ENCODE results near the gene SFRP4.

Gene SFRP4

DNA sequence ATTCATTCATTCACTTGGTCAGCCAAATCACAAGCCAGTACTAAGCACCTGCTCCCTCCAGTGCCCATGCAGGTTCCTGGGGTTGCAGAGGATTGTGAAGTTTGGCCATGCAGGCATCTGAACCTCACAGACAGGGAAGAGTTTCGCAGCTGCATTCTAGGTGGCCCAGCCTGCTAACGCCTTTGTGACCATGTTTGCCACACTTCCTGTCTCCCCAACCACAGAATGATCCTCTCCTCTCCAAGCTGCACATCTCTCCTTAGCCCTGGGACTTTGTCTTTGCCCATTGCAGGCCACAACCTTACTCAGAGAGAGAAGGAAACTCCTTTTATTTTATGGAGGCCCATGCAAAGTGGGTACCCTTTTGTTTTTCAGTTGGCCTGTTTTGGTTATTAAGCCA, 35.6 kb upstream of the SFRP4 start:
- Histone ChIP-seq H3K4me3 (ENCODE audit: insufficient read length, low read depth) (no peak overlapping the region), H3K36me3 (ENCODE audit: insufficient read depth, insufficient read length, low read length) (peaks cover 33% of the 10 kb centered on the region), H3K27me3 (ENCODE audit: insufficient read depth, insufficient read length) (no peaks in the 10 kb centered on the region), H3K4me1 (ENCODE audit: insufficient read depth, insufficient read length) (no peaks in the 10 kb centered on the region), H3K9me3 (ENCODE audit: insufficient read depth, low read length) (no peaks in the 10 kb centered on the region), H3K9ac (ENCODE audit: insufficient read length, low read depth) (no peak overlapping the region)
- DNase-seq (ENCODE audit: low read depth, low spot score) = no peak
- no peak for TF ChIP-seq SUZ12 (IDR thresholded peaks at IDR 0.05; ENCODE audit: extremely low read depth, insufficient read depth, insufficient read length)
- no peak for TF ChIP-seq ZNF274 (IDR thresholded peaks at IDR 0.05; ENCODE audit: low read depth, low read length)
- no peak for TF ChIP-seq YY1 (IDR thresholded peaks at IDR 0.05; ENCODE audit: insufficient read depth, insufficient read length)

DNA sequence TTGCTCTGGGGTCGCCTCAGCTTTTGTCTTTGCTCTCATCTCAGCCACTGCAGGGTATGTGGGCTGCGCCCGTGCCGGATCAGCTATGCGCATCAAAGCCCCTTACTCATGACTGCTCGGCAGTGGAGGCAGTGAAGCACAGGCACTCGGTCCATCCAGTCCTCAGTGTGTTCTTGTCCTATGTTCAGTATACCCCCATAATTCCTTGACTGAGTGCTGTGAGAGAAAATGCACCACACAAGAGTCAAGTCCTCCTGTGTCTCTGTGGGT, 31.3 kb upstream of the SFRP4 start:
- no peak overlapping the region for H3K9ac ChIP-seq (ENCODE audit: insufficient read length, low read depth)
- H3K4me1 ChIP-seq (ENCODE audit: insufficient read depth, insufficient read length) = no peaks in the 10 kb centered on the region
- H3K27me3 ChIP-seq (ENCODE audit: insufficient read depth, insufficient read length) = no peaks in the 10 kb centered on the region
- peaks cover 31% of the 10 kb centered on the region for H3K36me3 ChIP-seq (ENCODE audit: insufficient read depth, insufficient read length, low read length)
- no peaks in the 10 kb centered on the region for H3K9me3 ChIP-seq (ENCODE audit: insufficient read depth, low read length)
- no peak overlapping the region for H3K4me3 ChIP-seq (ENCODE audit: insufficient read length, low read depth)
- no peak for TF ChIP-seq ZNF274 (IDR thresholded peaks at IDR 0.05; ENCODE audit: low read depth, low read length)
- no peak for TF ChIP-seq SUZ12 (IDR thresholded peaks at IDR 0.05; ENCODE audit: extremely low read depth, insufficient read depth, insufficient read length)
- no peak for TF ChIP-seq YY1 (IDR thresholded peaks at IDR 0.05; ENCODE audit: insufficient read depth, insufficient read length)
- DNase-seq (ENCODE audit: low read depth, low spot score) = no peak

DNA sequence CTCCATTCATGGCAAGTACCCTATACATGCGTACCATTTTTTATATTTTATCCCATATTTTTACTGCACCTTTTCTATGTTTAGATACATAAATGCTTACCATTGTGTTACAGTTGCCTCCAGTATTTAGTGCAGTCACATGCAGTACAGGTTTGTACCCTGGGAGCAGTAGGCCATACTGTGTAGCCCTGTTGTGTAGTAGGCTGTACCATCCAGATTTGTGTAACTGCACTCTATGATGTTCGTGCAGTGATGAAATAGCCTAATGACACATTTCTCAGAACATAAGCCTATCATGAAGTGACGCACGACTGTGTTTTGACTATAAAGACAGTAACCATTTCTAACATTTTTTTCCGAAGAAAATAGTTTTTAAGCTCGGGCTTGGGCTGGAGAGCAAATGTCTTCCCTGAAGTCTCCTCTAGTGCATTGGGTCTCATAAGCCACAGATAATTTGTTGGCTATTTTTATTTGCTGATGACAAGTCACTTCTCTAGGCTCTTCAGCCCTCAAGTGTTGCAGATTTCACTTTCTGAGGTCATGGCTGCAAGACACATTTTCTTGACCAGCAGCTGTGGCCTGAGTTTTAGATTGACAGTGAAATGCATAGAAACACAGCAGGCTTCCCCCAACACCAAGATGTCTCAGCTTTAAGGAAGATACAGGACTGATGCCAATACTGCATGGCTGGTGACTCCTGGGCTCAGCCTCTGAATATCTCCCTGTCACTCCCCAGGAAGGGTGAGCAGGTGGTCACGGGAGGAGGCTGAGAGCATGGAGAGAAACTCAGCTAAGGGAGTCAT, 30.7 kb upstream of the SFRP4 start:
- DNase-seq (ENCODE audit: low read depth, low spot score) = no peak
- Histone ChIP-seq H3K36me3 (ENCODE audit: insufficient read depth, insufficient read length, low read length) (peaks cover 30% of the 10 kb centered on the region), H3K4me1 (ENCODE audit: insufficient read depth, insufficient read length) (no peaks in the 10 kb centered on the region), H3K9ac (ENCODE audit: insufficient read length, low read depth) (no peak overlapping the region), H3K4me3 (ENCODE audit: insufficient read length, low read depth) (no peak overlapping the region), H3K9me3 (ENCODE audit: insufficient read depth, low read length) (no peaks in the 10 kb centered on the region), H3K27me3 (ENCODE audit: insufficient read depth, insufficient read length) (no peaks in the 10 kb centered on the region)
- no peak for TF ChIP-seq ZNF274 (IDR thresholded peaks at IDR 0.05; ENCODE audit: low read depth, low read length)
- TF ChIP-seq YY1 (IDR thresholded peaks at IDR 0.05; ENCODE audit: insufficient read depth, insufficient read length) = no peak
- TF ChIP-seq SUZ12 (IDR thresholded peaks at IDR 0.05; ENCODE audit: extremely low read depth, insufficient read depth, insufficient read length) = no peak

DNA sequence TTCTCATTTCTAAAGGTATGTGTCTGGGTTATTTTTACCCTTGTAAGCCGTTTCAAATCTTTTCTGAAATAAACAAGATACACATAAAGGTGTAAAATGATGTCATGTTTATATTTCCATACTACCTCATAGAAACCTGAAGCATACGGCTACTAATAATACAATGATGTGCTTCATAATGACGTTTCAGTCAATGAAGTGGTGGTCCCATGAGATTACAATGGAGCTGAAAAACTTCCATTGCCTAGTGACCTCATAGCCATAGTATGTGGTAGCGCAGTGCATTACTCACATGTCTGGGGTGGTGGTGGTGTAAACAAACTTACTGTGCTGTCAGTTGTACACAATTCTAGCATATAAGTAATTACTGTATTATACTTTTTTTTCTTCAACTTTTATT, 28.7 kb upstream of the SFRP4 start:
- Histone ChIP-seq H3K4me3 (ENCODE audit: insufficient read length, low read depth) (no peak overlapping the region), H3K9me3 (ENCODE audit: insufficient read depth, low read length) (no peaks in the 10 kb centered on the region), H3K27me3 (ENCODE audit: insufficient read depth, insufficient read length) (no peaks in the 10 kb centered on the region), H3K36me3 (ENCODE audit: insufficient read depth, insufficient read length, low read length) (peaks cover 17% of the 10 kb centered on the region), H3K4me1 (ENCODE audit: insufficient read depth, insufficient read length) (no peaks in the 10 kb centered on the region), H3K9ac (ENCODE audit: insufficient read length, low read depth) (no peak overlapping the region)
- DNase-seq (ENCODE audit: low read depth, low spot score) = no peak
- no peak for TF ChIP-seq ZNF274 (IDR thresholded peaks at IDR 0.05; ENCODE audit: low read depth, low read length)
- no peak for TF ChIP-seq SUZ12 (IDR thresholded peaks at IDR 0.05; ENCODE audit: extremely low read depth, insufficient read depth, insufficient read length)
- no peak for TF ChIP-seq YY1 (IDR thresholded peaks at IDR 0.05; ENCODE audit: insufficient read depth, insufficient read length)

DNA sequence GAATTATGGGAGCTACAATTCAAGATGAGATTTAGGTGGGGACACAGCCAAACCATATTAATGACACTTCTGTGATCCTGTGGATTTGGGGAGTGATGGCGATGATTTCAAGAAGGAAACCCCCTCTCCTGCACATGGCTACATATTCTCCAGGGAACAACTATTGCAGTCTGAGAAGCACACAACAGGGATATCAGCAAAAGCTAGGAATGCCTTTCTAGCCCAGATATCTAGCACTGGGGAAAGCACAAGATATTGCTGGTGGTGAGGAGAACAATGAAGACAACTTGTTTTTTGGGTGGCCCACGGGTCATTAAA, 28.1 kb upstream of the SFRP4 start:
- TF ChIP-seq YY1 (IDR thresholded peaks at IDR 0.05; ENCODE audit: insufficient read depth, insufficient read length) (no peak), ZNF274 (IDR thresholded peaks at IDR 0.05; ENCODE audit: low read depth, low read length) (no peak), SUZ12 (IDR thresholded peaks at IDR 0.05; ENCODE audit: extremely low read depth, insufficient read depth, insufficient read length) (no peak)
- DNase-seq (ENCODE audit: low read depth, low spot score) = no peak
- Histone ChIP-seq H3K36me3 (ENCODE audit: insufficient read depth, insufficient read length, low read length) (peaks cover 13% of the 10 kb centered on the region), H3K27me3 (ENCODE audit: insufficient read depth, insufficient read length) (no peaks in the 10 kb centered on the region), H3K4me1 (ENCODE audit: insufficient read depth, insufficient read length) (no peaks in the 10 kb centered on the region), H3K4me3 (ENCODE audit: insufficient read length, low read depth) (no peak overlapping the region), H3K9ac (ENCODE audit: insufficient read length, low read depth) (no peak overlapping the region), H3K9me3 (ENCODE audit: insufficient read depth, low read length) (no peaks in the 10 kb centered on the region)

DNA sequence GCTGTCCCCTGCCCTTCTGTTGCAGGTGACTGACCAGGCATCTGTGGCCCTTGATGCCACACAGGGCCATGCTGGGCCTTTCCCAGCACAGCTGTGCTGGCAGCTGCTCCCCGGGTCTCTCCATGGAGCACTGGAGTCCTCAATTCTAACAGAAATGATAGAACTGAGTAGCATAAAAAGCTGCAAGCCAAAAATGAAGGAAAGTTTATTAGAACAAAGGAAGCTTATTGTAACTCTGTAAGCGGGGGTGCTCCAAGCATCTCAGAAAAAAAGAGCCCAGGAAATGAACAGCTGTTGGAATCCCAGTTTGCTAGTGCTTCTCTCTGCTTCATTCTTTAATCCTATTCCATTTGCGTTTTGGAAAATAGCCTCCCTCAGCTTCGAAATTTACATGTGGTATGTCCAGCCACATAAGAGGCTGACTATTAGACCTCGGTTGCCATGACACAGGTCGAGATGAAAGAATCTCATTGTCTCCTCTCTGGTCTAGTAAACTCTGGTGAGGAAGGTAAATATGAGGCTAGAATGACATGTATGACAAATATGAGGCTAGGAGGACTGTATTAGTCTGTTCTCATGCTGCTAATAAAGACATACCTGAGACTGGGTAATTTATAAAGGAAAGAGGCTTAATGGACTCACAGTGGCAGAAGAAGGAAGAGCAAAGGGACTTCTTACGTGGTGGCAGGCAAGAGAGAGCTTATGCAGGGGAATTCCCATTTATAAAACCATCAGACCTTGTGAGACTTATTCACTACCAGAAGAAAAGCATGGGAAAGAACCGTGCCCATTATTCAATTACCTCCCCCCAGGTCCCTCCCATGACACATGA, 27.5 kb upstream of the SFRP4 start:
- Histone ChIP-seq H3K4me1 (ENCODE audit: insufficient read depth, insufficient read length) (no peaks in the 10 kb centered on the region), H3K36me3 (ENCODE audit: insufficient read depth, insufficient read length, low read length) (peaks cover 7% of the 10 kb centered on the region), H3K9me3 (ENCODE audit: insufficient read depth, low read length) (no peaks in the 10 kb centered on the region), H3K27me3 (ENCODE audit: insufficient read depth, insufficient read length) (no peaks in the 10 kb centered on the region), H3K4me3 (ENCODE audit: insufficient read length, low read depth) (no peak overlapping the region), H3K9ac (ENCODE audit: insufficient read length, low read depth) (no peak overlapping the region)
- no peak for DNase-seq (ENCODE audit: low read depth, low spot score)
- TF ChIP-seq SUZ12 (IDR thresholded peaks at IDR 0.05; ENCODE audit: extremely low read depth, insufficient read depth, insufficient read length) (no peak), ZNF274 (IDR thresholded peaks at IDR 0.05; ENCODE audit: low read depth, low read length) (no peak), YY1 (IDR thresholded peaks at IDR 0.05; ENCODE audit: insufficient read depth, insufficient read length) (no peak)

DNA sequence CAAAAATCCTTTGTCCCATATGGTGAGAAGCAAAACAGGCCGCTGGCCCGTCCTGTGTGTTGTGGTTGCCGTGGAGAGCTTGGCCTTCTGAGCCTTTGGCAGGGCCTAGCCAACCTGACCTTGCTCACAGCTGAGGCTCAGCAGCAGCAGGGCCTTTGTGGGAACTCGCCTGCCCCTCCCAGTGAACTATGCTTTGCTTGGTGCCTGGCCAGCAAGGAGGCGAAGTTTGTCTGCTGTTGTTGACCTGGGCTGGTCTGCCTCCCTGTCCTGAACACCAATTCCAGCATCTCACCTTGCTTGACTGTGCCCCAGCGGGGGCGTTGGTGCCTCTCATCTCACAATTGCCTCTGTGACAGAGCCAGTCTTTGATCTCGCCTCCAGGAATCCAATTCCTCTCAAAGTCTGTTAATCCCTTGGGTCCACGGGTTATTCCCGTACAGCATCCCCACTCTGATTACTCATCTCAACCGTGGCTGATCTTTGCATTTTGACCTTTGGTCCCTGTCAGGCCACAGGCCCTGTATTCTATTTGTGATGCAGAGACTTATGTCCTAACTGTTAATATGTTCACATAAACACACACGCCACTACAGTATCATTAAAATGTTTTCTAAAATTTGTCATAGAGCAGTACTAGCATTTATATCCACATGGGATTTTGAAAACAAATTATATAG, 26.5 kb upstream of the SFRP4 start:
- no peak overlapping the region for H3K9ac ChIP-seq (ENCODE audit: insufficient read length, low read depth)
- no peaks in the 10 kb centered on the region for H3K27me3 ChIP-seq (ENCODE audit: insufficient read depth, insufficient read length)
- TF ChIP-seq SUZ12 (IDR thresholded peaks at IDR 0.05; ENCODE audit: extremely low read depth, insufficient read depth, insufficient read length) (no peak), YY1 (IDR thresholded peaks at IDR 0.05; ENCODE audit: insufficient read depth, insufficient read length) (no peak), ZNF274 (IDR thresholded peaks at IDR 0.05; ENCODE audit: low read depth, low read length) (no peak)
- DNase-seq (ENCODE audit: low read depth, low spot score) = peak; percentile 22
- no peaks in the 10 kb centered on the region for H3K4me1 ChIP-seq (ENCODE audit: insufficient read depth, insufficient read length)
- H3K9me3 ChIP-seq (ENCODE audit: insufficient read depth, low read length) = no peaks in the 10 kb centered on the region
- H3K36me3 ChIP-seq (ENCODE audit: insufficient read depth, insufficient read length, low read length) = no peaks in the 10 kb centered on the region
- H3K4me3 ChIP-seq (ENCODE audit: insufficient read length, low read depth) = no peak overlapping the region

All from NT2/D1 (cell line).